DMS 273 (cell line): ENCODE measurements around the gene SETD6.
A peak's percentile ranks its signal among the peaks of the same experiment; 100 is the strongest.
"Not testable (repeated sequence)": the region's sequence is repeated elsewhere in the genome, so short reads cannot be mapped to it uniquely, and the experiment has no call there.

ENCODE experiments used
- DNase-seq: peaks from one replicate; lab custom pipeline; 2025; ENCODE audit not compliant: unreplicated experiment; lab: John Stamatoyannopoulos, UW

SETD6 gene

GRCh38 chr16:58535100-58535499 is 19.8 kb downstream of the SETD6 start:
- no peak for DNase-seq

- DNase-seq: no peak
These were observed 21.0 kb downstream of the SETD6 start for GRCh38 chr16:58536278-58536677.

GRCh38 chr16:58537124-58537906 is 22.0 kb downstream of the SETD6 start:
- no peak for DNase-seq

GRCh38 chr16:58541711-58542110 is 26.4 kb downstream of the SETD6 start:
- no peak for DNase-seq

- no peak for DNase-seq
These were observed 27.0 kb downstream of the SETD6 start for GRCh38 chr16:58542291-58542690.

- DNase-seq: no peak
These were observed 28.4 kb downstream of the SETD6 start for GRCh38 chr16:58543685-58544084.

GRCh38 chr16:58548378-58548777 is 33.1 kb downstream of the SETD6 start:
- no peak for DNase-seq

GRCh38 chr16:58551496-58551895 is 36.2 kb downstream of the SETD6 start:
- DNase-seq: no peak

- DNase-seq: no peak
These were observed 41.4 kb downstream of the SETD6 start for GRCh38 chr16:58556678-58557077.

GRCh38 chr16:58563235-58563634 is 47.9 kb downstream of the SETD6 start:
- no peak for DNase-seq

GRCh38 chr16:58563775-58564174 is 48.5 kb downstream of the SETD6 start:
- peak; percentile 15 for DNase-seq

- not testable (repeated sequence) for DNase-seq
These were observed 50.4 kb downstream of the SETD6 start for GRCh38 chr16:58565697-58566096.
